ENCODE results near the gene COL27A1. TPM values are rescaled to one million over a fixed set of nuclear protein-coding genes. Genes with fewer than 3 reads are reported as not detected.

COL27A1 gene
- total and polyA plus RNA-seq, 3 donors from 2014 or later = 9.3 to 68.8 (median 25.7) TPM

GRCh38 chr9:114164191-114164794 is 9.0 kb downstream of the COL27A1 start:
- no peak overlapping the region for H3K27ac ChIP-seq
- WGBS, 2 donors = 88 to 100% methylated on average over 1 of the region's 1 CpG
- intact Hi-C loops (cut with DNase I; ENCODE audit: low total_unique reads) = no loop called here

GRCh38 chr9:114165407-114166102 is 10.2 kb downstream of the COL27A1 start:
- no peaks in the 10 kb centered on the region for H3K9me3 ChIP-seq
- no peak overlapping the region for H3K27ac ChIP-seq
- H3K4me1 ChIP-seq = peaks cover 10% of the 10 kb centered on the region
- 79 to 90% methylated on average over 1 of the region's 1 CpG for WGBS, 2 donors
- intact Hi-C loops (cut with DNase I; ENCODE audit: low total_unique reads) = no loop called here
- no peak for DNase-seq
- H3K4me3 ChIP-seq = no peak overlapping the region
- H3K36me3 ChIP-seq (ENCODE audit: low read depth, missing control alignments) = no peaks in the 10 kb centered on the region
- no peaks in the 10 kb centered on the region for H3K27me3 ChIP-seq
- TF ChIP-seq POLR2A (IDR thresholded peaks at IDR 0.05) = no peak
- TF ChIP-seq, protein P1, sequence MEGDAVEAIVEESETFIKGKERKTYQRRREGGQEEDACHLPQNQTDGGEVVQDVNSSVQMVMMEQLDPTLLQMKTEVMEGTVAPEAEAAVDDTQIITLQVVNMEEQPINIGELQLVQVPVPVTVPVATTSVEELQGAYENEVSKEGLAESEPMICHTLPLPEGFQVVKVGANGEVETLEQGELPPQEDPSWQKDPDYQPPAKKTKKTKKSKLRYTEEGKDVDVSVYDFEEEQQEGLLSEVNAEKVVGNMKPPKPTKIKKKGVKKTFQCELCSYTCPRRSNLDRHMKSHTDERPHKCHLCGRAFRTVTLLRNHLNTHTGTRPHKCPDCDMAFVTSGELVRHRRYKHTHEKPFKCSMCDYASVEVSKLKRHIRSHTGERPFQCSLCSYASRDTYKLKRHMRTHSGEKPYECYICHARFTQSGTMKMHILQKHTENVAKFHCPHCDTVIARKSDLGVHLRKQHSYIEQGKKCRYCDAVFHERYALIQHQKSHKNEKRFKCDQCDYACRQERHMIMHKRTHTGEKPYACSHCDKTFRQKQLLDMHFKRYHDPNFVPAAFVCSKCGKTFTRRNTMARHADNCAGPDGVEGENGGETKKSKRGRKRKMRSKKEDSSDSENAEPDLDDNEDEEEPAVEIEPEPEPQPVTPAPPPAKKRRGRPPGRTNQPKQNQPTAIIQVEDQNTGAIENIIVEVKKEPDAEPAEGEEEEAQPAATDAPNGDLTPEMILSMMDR (IDR thresholded peaks at IDR 0.05) = no peak

More at GRCh38 chr9:114164191-114164794, 9.0 kb downstream of the COL27A1 start:
- no peaks in the 10 kb centered on the region for H3K27me3 ChIP-seq
- no peak overlapping the region for H3K4me3 ChIP-seq
- no peak for DNase-seq
- H3K4me1 ChIP-seq = peaks cover 5% of the 10 kb centered on the region
- TF ChIP-seq POLR2A (IDR thresholded peaks at IDR 0.05) = no peak
- TF ChIP-seq, protein P1 (IDR thresholded peaks at IDR 0.05) = no peak
- H3K9me3 ChIP-seq = no peaks in the 10 kb centered on the region
- H3K36me3 ChIP-seq (ENCODE audit: low read depth, missing control alignments) = no peaks in the 10 kb centered on the region

GRCh38 chr9:114166103-114166470 is 10.8 kb downstream of the COL27A1 start:
- TF ChIP-seq POLR2A (IDR thresholded peaks at IDR 0.05) = no peak
- TF ChIP-seq, protein P1 (IDR thresholded peaks at IDR 0.05) = no peak
- Histone ChIP-seq H3K4me3 (no peak overlapping the region), H3K4me1 (peaks cover 10% of the 10 kb centered on the region), H3K9me3 (no peaks in the 10 kb centered on the region), H3K27me3 (no peaks in the 10 kb centered on the region), H3K36me3 (ENCODE audit: low read depth, missing control alignments) (no peaks in the 10 kb centered on the region), H3K27ac (no peak overlapping the region)
- 92 to 93% methylated on average over 1 of the region's 1 CpG for WGBS, 2 donors
- intact Hi-C loops (cut with DNase I; ENCODE audit: low total_unique reads) = no loop called here
- no peak for DNase-seq

DNA sequence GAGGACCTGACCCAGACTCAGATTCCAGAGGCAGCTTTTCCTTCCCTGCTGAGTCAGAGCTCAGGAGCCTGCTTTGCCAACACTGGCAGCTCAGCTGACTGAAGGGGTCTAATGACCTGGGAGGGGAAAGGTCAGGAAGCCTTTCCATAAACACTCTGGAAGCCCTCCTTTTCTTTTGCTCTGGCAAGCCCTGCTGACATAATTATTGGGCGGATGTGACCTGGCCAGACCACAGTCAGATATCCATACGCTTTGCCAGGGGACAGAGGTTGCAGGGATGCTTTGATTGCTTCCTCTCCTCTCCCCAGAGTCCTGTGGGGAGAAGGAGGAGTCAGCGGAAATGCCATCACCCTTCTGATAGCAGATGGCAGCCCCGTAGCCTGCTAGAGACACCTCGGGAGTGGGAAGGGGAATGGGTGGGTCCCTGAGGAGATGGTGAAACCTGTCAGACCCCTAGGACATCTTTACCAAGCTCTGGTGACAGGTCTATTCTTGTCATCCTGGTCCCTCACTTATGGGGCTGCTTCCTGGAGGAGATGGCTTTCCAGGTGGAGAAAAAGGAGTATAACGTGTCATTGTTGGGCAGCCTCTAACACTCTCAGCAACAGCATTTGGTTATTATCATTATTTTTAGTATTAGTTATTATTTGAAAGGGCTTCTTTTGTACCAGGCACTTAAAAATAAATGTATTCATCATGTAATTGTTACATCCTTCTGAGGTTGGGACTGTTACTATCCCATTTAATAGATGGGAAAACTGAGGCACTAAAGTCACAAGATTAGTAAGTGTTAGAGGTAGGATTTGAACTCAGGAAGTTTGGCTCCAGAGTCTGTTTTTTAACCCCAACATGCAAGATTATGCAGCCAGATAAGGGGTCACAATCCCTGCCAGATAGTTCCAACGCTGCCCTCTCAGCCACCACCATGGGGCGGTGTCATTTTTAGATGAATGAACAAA is 11.6 kb downstream of the COL27A1 start:
- WGBS, 2 donors = 83% methylated on average over 8 of the region's 8 CpGs
- H3K36me3 ChIP-seq (ENCODE audit: low read depth, missing control alignments) = no peaks in the 10 kb centered on the region
- H3K4me3 ChIP-seq = no peak overlapping the region
- H3K27ac ChIP-seq = no peak overlapping the region
- H3K27me3 ChIP-seq = no peaks in the 10 kb centered on the region
- intact Hi-C loops (cut with DNase I; ENCODE audit: low total_unique reads) = no loop called here
- TF ChIP-seq, protein P1 (IDR thresholded peaks at IDR 0.05) = no peak
- TF ChIP-seq POLR2A (IDR thresholded peaks at IDR 0.05) = no peak
- H3K9me3 ChIP-seq = no peaks in the 10 kb centered on the region
- H3K4me1 ChIP-seq = peaks cover 10% of the 10 kb centered on the region
- no peak for DNase-seq

Measured in testis (tissue), 3 donors.